HG03196 (cell line): Measurements from ENCODE around the gene KCNV2.

ENCODE experiments used
- ATAC-seq: cut with Tn5 transposase; IDR thresholded peaks from one replicate; pipeline ENCODE4 v1.9.1; 2021; ENCODE audit not compliant: unreplicated experiment

The KCNV2 gene

GRCh38 chr9:2718698-2719033 lies 1.4 kb downstream of the KCNV2 start:
- no peak for ATAC-seq

- ATAC-seq, result no peak
Measured at GRCh38 chr9:2720179-2720654, 2.9 kb downstream of the KCNV2 start.

GRCh38 chr9:2722715-2723114 lies 5.4 kb downstream of the KCNV2 start:
- no peak for ATAC-seq

GRCh38 chr9:2723376-2724065 lies 6.2 kb downstream of the KCNV2 start:
- no peak for ATAC-seq

- no peak for ATAC-seq
Measured at GRCh38 chr9:2725126-2725525, 7.8 kb downstream of the KCNV2 start.

- ATAC-seq, result no peak
Measured at GRCh38 chr9:2725898-2726649, 8.8 kb downstream of the KCNV2 start.

GRCh38 chr9:2726650-2727340 lies 9.5 kb downstream of the KCNV2 start:
- no peak for ATAC-seq

- ATAC-seq, result no peak
Measured at GRCh38 chr9:2727374-2727773, 10.1 kb downstream of the KCNV2 start.

GRCh38 chr9:2727966-2728613 lies 10.8 kb downstream of the KCNV2 start:
- ATAC-seq, result no peak

- no peak for ATAC-seq
Measured at GRCh38 chr9:2729003-2729402, 11.7 kb downstream of the KCNV2 start.

GRCh38 chr9:2729721-2730120 lies 12.4 kb downstream of the KCNV2 start:
- no peak for ATAC-seq

- ATAC-seq, result no peak
Measured at GRCh38 chr9:2730971-2731370, 13.7 kb downstream of the KCNV2 start.

GRCh38 chr9:2732492-2732891 lies 15.2 kb downstream of the KCNV2 start:
- no peak for ATAC-seq

- no peak for ATAC-seq
Measured at GRCh38 chr9:2740616-2741015, 23.3 kb downstream of the KCNV2 start.

GRCh38 chr9:2741441-2742158 lies 24.3 kb downstream of the KCNV2 start:
- ATAC-seq, result no peak

- ATAC-seq, result no peak
Measured at GRCh38 chr9:2742214-2742613, 24.9 kb downstream of the KCNV2 start.

- ATAC-seq, result no peak
Measured at GRCh38 chr9:2743937-2744529, 26.7 kb downstream of the KCNV2 start.

- ATAC-seq, result no peak
Measured at GRCh38 chr9:2745560-2746380, 28.5 kb downstream of the KCNV2 start.

- ATAC-seq, result no peak
Measured at GRCh38 chr9:2749485-2749884, 32.2 kb downstream of the KCNV2 start.

- ATAC-seq, result no peak
Measured at GRCh38 chr9:2755285-2755684, 38.0 kb downstream of the KCNV2 start.
